Esophagus (tissue), 2 donors: ENCODE measurements around the gene E2F1. TPM values are rescaled to one million over a fixed set of nuclear protein-coding genes. Genes with fewer than 3 reads are reported as not detected.

Experiments
- H3K27ac ChIP-seq, 2 donors: one replicate each; pipeline ENCODE4 v1.5.1; 2013; ENCODE audit warnings: low read depth in 2 of 2, mild to moderate bottlenecking in 2 of 2, inconsistent platforms in 1 of 2, low read length in 1 of 2, moderate library complexity in 1 of 2
- H3K27me3 ChIP-seq, 2 donors: one replicate each; pipeline ENCODE4 v1.6.1; 2013; ENCODE audit warnings: low read length in 2 of 2, control low read depth in 1 of 2, mild to moderate bottlenecking in 1 of 2; ENCODE audit not compliant: insufficient read depth in 2 of 2, control insufficient read depth in 1 of 2
- H3K36me3 ChIP-seq, 2 donors: one replicate each; pipeline ENCODE4 v1.6.1; 2013; ENCODE audit warnings: low read length in 1 of 2; ENCODE audit not compliant: control insufficient read depth in 2 of 2, insufficient read depth in 2 of 2
- H3K4me1 ChIP-seq, 2 donors: one replicate each; pipeline ENCODE4 v1.6.1; 2013; ENCODE audit warnings: low read length in 1 of 2; ENCODE audit not compliant: control insufficient read depth in 2 of 2, insufficient read depth in 2 of 2
- H3K4me3 ChIP-seq, 2 donors: one replicate each; pipeline ENCODE4 v1.5.1; 2013; ENCODE audit warnings: low read length in 2 of 2, mild to moderate bottlenecking in 2 of 2, low read depth in 1 of 2, moderate library complexity in 1 of 2
- H3K9me3 ChIP-seq, 2 donors: one replicate each; pipeline ENCODE4 v1.6.1; 2013; ENCODE audit warnings: mild to moderate bottlenecking in 2 of 2, low read depth in 1 of 2, low read length in 1 of 2, moderate library complexity in 1 of 2; ENCODE audit not compliant: control insufficient read depth in 2 of 2, insufficient read depth in 1 of 2
- WGBS, 2 donors: extraction: QIAGEN DNeasy Blood & Tissue Kit; methylation state at CpG; one replicate each; pipeline ENCODE4 v1.1.7; 2013; 5-methylcytosine and 5-hydroxymethylcytosine counted together
- polyA plus RNA-seq, 2 donors: library from polyadenylated mRNA; stranded (reverse); fragments of 200-250 nt; gene quantifications; one replicate each; pipeline ENCODE4 v1.2.3, GENCODE V29; 2013
- donor health status: healthy with polysubstance abuse.
- donor health status: Bipolar disorder and iron deficiency.

Gene E2F1
- polyA plus RNA-seq, 2 donors: 6.4 to 6.7 TPM

- H3K9me3 ChIP-seq: no peaks in the 10 kb centered on the region
- H3K27me3 ChIP-seq: no peaks in the 10 kb centered on the region
- 89 to 90% methylated on average over 5 of the region's 5 CpGs for WGBS, 2 donors
- no peak overlapping the region for H3K27ac ChIP-seq
- no peaks in the 10 kb centered on the region for H3K36me3 ChIP-seq
- H3K4me1 ChIP-seq: peaks cover 0 to 2% of the 10 kb centered on the region in 2 donors
- H3K4me3 ChIP-seq: no peak overlapping the region
These were observed 40.9 kb upstream of the E2F1 start for GRCh38 chr20:33727115-33727479.

DNA sequence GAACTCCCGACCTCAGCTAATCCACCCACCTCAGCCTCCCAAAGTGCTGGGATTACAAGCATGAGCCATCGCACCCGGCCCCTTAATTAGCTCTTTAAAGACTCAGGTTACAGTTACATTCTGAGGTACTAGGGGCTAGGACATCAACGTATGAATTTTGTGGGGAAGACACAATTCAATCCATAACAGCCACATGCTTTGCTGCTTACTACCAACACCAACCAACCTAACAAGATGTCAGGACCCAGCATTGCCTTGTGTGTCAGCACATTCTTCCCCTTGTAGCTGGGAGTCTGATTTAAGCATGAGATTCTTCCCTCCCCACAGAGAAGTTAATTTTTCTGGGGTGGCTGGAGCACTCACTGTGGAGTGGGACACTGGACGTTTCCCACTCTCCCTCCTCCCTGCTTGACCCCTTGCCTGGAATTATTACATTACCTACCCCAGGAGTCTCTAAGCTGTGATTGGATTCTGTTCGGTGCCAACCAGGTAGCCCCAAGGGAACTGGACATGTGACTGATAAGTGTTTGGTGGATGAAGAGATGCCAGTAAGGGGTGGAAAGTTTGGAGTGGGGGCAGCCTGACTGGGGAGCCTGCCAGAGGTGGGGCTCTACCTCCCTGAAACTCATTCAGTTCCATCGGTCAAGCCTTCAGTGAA lies 39.6 kb upstream of the E2F1 start:
- H3K27me3 ChIP-seq: no peaks in the 10 kb centered on the region
- no peaks in the 10 kb centered on the region for H3K36me3 ChIP-seq
- WGBS, 2 donors: 75 to 76% methylated on average over 7 of the region's 7 CpGs
- no peak overlapping the region for H3K4me3 ChIP-seq
- no peak overlapping the region for H3K27ac ChIP-seq
- peaks cover 0 to 2% of the 10 kb centered on the region in 2 donors for H3K4me1 ChIP-seq
- H3K9me3 ChIP-seq: no peaks in the 10 kb centered on the region

GRCh38 chr20:33724439-33725094 lies 38.4 kb upstream of the E2F1 start:
- Histone ChIP-seq H3K4me1 (peaks cover 2 to 3% of the 10 kb centered on the region in 2 donors), H3K36me3 (no peaks in the 10 kb centered on the region), H3K27ac (peak overlapping the region; percentile 20 to 44), H3K9me3 (no peaks in the 10 kb centered on the region), H3K4me3 (no peak overlapping the region), H3K27me3 (no peaks in the 10 kb centered on the region)
- 73 to 76% methylated on average over 14 of the region's 14 CpGs for WGBS, 2 donors

DNA sequence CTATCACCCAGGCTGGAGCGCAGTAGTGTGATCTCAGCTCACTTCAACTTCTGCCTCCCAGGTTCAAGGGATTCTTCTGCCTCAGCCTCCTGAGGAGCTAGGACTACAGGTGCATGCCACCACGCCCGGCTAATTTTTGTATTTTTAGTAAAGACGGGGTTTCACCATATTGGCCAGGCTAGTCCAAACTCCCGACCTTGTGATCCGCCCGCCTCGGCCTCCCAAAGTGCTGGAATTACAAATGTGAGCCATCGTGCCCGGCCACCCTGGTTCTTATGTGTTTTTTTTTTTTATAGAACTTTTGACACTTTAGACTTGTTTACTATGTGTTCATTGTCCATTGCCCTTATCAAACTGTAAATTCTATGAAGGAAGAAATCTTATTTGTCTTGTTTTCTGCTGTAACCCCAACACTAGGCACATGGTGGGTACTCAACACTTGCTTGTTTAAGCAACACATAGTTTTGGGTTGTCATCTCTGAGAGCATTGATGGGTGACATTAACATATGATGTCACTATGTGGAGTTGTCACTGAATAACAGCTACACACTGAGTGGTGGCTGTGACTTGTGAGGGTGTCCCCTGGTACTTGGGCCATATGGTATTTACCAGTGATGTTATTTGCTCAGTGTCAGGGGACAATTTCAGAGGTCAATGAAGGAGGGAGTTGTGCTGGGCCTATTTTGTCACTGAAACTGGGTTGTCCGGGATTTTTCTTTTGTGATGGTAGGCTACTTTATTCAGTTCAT lies 35.4 kb upstream of the E2F1 start:
- no peaks in the 10 kb centered on the region for H3K9me3 ChIP-seq
- H3K4me1 ChIP-seq: peaks cover 5 to 7% of the 10 kb centered on the region in 2 donors
- no peaks in the 10 kb centered on the region for H3K36me3 ChIP-seq
- no peak overlapping the region for H3K4me3 ChIP-seq
- no peaks in the 10 kb centered on the region for H3K27me3 ChIP-seq
- 94 to 96% methylated on average over 11 of the region's 11 CpGs for WGBS, 2 donors
- H3K27ac ChIP-seq: no peak overlapping the region

DNA sequence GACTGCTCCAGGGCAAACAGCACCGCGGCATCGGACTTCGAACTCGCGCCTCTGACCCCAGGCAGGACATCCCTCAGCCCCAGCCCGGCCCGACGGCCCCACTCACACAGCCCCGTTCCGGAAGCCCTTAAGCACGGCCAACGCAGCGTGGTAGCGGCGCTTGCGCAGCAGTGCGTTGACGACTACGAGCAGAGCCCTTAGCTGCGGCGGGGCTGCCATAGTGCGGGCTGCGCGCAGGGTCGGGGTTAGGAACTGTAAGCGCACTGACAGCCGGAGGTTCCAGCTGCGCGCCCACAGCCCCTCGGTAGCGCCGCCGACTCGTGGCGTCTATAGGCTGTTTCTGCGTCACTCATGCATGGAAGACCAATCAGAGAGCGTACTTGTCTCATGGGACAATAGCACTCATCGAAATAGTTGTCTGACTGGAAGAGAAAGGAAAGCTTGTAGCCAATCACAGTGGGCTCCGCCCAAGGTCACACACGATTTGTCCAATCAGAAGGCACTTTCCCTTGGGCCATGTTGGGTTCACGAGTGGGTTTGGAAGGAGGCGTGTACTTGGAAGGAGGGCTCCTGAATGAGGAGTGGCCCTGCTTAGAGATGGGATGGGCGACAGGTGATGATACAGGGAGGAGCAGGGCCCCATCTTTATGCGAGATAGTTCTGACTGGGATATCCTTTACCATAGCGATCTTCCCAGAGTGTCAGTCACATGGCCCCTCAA lies 34.0 kb upstream of the E2F1 start, which contains the start of gene PXMP4:
Gene PXMP4, minus strand, starts transcription at position 322 of the 721 bp plus-strand sequence. Its CDS starts 103 bp downstream, at position 219.
- H3K27me3 ChIP-seq: no peaks in the 10 kb centered on the region
- H3K4me3 ChIP-seq: peak within 1 kb of the TSS; percentile 74 to 96
- peaks cover 5 to 7% of the 10 kb centered on the region in 2 donors for H3K4me1 ChIP-seq
- no peaks in the 10 kb centered on the region for H3K36me3 ChIP-seq
- no peaks in the 10 kb centered on the region for H3K9me3 ChIP-seq
- H3K27ac ChIP-seq: peak within 1 kb of the TSS; percentile 64 to 88
- WGBS, 2 donors: 3 to 4% methylated on average over 46 of the region's 46 CpGs

- Histone ChIP-seq H3K36me3 (no peaks in the 10 kb centered on the region), H3K9me3 (no peaks in the 10 kb centered on the region), H3K27me3 (no peaks in the 10 kb centered on the region), H3K27ac (peak overlapping the region; percentile 64 to 88), H3K4me3 (peak overlapping the region; percentile 74 to 96), H3K4me1 (peaks cover 5 to 7% of the 10 kb centered on the region in 2 donors)
- WGBS, 2 donors: 40 to 47% methylated on average over 13 of the region's 13 CpGs
These were observed 33.2 kb upstream of the E2F1 start for GRCh38 chr20:33719277-33719988.

DNA sequence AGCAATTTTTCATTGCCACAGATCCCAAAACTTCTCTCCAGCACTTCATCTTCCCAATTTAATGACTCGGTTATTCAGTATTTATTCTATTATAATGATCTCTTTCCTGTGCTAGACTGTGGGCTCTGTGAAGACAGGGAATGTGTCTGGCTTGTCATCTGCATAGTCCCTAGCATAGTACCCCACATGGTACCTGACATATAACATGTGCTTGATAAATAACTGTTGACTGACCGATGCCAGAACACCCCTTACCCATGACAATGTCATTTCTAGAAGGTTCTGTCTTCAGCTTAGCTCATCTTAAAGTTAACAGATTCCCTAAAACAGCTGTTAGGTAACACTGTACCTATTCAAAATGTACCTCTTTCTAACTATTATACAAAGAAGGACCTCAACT lies 30.3 kb upstream of the E2F1 start:
- no peaks in the 10 kb centered on the region for H3K9me3 ChIP-seq
- H3K36me3 ChIP-seq: peaks cover 0 to 13% of the 10 kb centered on the region in 2 donors
- no peak overlapping the region for H3K4me3 ChIP-seq
- 91 to 94% methylated on average over 2 of the region's 2 CpGs for WGBS, 2 donors
- no peaks in the 10 kb centered on the region for H3K27me3 ChIP-seq
- no peak overlapping the region for H3K27ac ChIP-seq
- peaks cover 5 to 6% of the 10 kb centered on the region in 2 donors for H3K4me1 ChIP-seq

- Histone ChIP-seq H3K27ac (no peak overlapping the region), H3K27me3 (no peaks in the 10 kb centered on the region), H3K9me3 (no peaks in the 10 kb centered on the region), H3K4me3 (no peak overlapping the region), H3K4me1 (peaks cover 0 to 7% of the 10 kb centered on the region in 2 donors), H3K36me3 (peaks cover 0 to 17% of the 10 kb centered on the region in 2 donors)
- WGBS, 2 donors: 84 to 87% methylated on average over 10 of the region's 10 CpGs
These were observed 27.7 kb upstream of the E2F1 start for GRCh38 chr20:33713865-33714367.

DNA sequence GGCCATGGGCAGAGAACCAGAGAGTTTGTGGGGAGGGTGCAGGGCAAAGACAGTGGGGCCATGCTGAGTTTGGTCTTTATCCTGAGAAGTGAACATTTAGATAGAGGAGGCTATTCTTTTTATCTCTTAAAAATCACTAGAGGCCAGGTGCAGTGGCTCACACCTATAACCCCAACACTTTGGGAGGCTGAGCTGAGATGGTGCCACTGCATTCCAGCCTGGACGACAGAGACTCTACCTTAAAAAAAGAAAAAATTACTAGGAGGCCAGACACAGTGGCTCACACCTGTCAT lies 25.2 kb upstream of the E2F1 start:
- H3K27ac ChIP-seq: no peak overlapping the region
- no peak overlapping the region for H3K4me3 ChIP-seq
- no peaks in the 10 kb centered on the region for H3K27me3 ChIP-seq
- no peaks in the 10 kb centered on the region for H3K9me3 ChIP-seq
- WGBS, 2 donors: 71 to 77% methylated on average over 1 of the region's 1 CpG
- H3K4me1 ChIP-seq: peaks cover 0 to 7% of the 10 kb centered on the region in 2 donors
- peaks cover 0 to 17% of the 10 kb centered on the region in 2 donors for H3K36me3 ChIP-seq
